IMR-90 (cell line): Measurements from ENCODE around the gene TPD52L2. TPM values are rescaled to one million over a fixed set of nuclear protein-coding genes. Genes with fewer than 3 reads are reported as not detected.

ENCODE experiments used
- ATAC-seq: fragments of 200-7000 bp; cut with Tn5 transposase; 2 replicates; pipeline ENCODE4 v1.9.1; 2020; ENCODE audit warnings: low read depth, mild to moderate bottlenecking, moderate library complexity
- BruUV-seq: library from RNA; stranded (reverse); fragments of 400-500 nt; replicated peaks from 2 replicates; lab custom pipeline; 2021; lab: Mats Ljungman, UMichigan
- CTCF ChIA-PET: fragments of 300-600 bp; formaldehyde crosslinking; extraction: SDS; loops from one replicate; lab custom pipeline; 2021; ENCODE audit warnings: antibody characterized with exemption; lab: Yijun Ruan, JAX
- POLR2A ChIA-PET: fragments of 300-600 bp; sonication (Branson Sonifier 250); formaldehyde crosslinking; loops from one replicate; lab custom pipeline; 2022; ENCODE audit warnings: antibody characterized with exemption; ENCODE audit not compliant: unreplicated experiment; lab: Charles Lee
- DNase-seq: peaks from one replicate; pipeline ENCODE4 v3.0.0; 2013
- H2AFZ ChIP-seq: replicated peaks from 2 replicates; pipeline ENCODE3; 2013; ENCODE audit warnings: low read length, mild to moderate bottlenecking; ENCODE audit not compliant: poor library complexity
- H2AK5ac ChIP-seq: 2 replicates; pipeline ENCODE4 v1.6.1; 2013; ENCODE audit warnings: low read depth, low read length, inconsistent platforms
- H2AK9ac ChIP-seq: replicated peaks from 2 replicates; pipeline ENCODE3; 2013; ENCODE audit warnings: mild to moderate bottlenecking, low read depth, low read length, moderate library complexity; ENCODE audit not compliant: poor library complexity
- H2BK120ac ChIP-seq: 2 replicates; pipeline ENCODE4 v1.6.1; 2013; ENCODE audit warnings: low read depth, low read length, inconsistent platforms
- H2BK15ac ChIP-seq: 3 replicates; pipeline ENCODE4 v1.6.1; 2013; ENCODE audit warnings: low read depth, low read length, inconsistent platforms
- H2BK20ac ChIP-seq: 2 replicates; pipeline ENCODE4 v1.6.1; 2013; ENCODE audit warnings: low read depth, mild to moderate bottlenecking, inconsistent platforms, low read length, moderate library complexity
- H2BK5ac ChIP-seq: 2 replicates; pipeline ENCODE4 v1.6.1; 2013; ENCODE audit warnings: mild to moderate bottlenecking, low read depth, low read length, inconsistent platforms; ENCODE audit not compliant: poor library complexity, severe bottlenecking
- H3K14ac ChIP-seq: replicated peaks from 2 replicates; pipeline ENCODE4 v1.6.1; 2013; ENCODE audit warnings: low read depth, low read length, inconsistent platforms
- H3K18ac ChIP-seq: 2 replicates; pipeline ENCODE4 v1.6.1; 2013; ENCODE audit warnings: low read depth, low read length, control low read depth
- H3K23ac ChIP-seq: 2 replicates; pipeline ENCODE4 v1.6.1; 2013; ENCODE audit warnings: low read depth, low read length, inconsistent platforms
- H3K27ac ChIP-seq: 2 replicates; pipeline ENCODE4 v1.5.1; 2013; ENCODE audit warnings: mild to moderate bottlenecking, control low read depth, low read length; ENCODE audit not compliant: insufficient read depth
- H3K27me3 ChIP-seq: 2 replicates; pipeline ENCODE4 v1.6.1; 2013; ENCODE audit warnings: low read length; ENCODE audit not compliant: control insufficient read depth, insufficient read depth
- H3K36me3 ChIP-seq: 2 replicates; pipeline ENCODE4 v1.6.1; 2013; ENCODE audit warnings: low read length, mixed read lengths; ENCODE audit not compliant: control insufficient read depth, insufficient read depth
- H3K4ac ChIP-seq: 2 replicates; pipeline ENCODE4 v1.6.1; 2013; ENCODE audit warnings: low read depth, low read length, inconsistent platforms
- H3K4me1 ChIP-seq: 2 replicates; pipeline ENCODE4 v1.6.1; 2013; ENCODE audit warnings: low read length, mixed read lengths; ENCODE audit not compliant: control insufficient read depth, insufficient read depth
- H3K4me2 ChIP-seq: 2 replicates; pipeline ENCODE4 v1.6.1; 2013; ENCODE audit warnings: low read depth, mild to moderate bottlenecking, control low read depth, low read length, moderate library complexity
- H3K4me3 ChIP-seq: 2 replicates; pipeline ENCODE4 v1.5.1; 2013; ENCODE audit warnings: low read depth, mild to moderate bottlenecking, control low read depth, low read length, moderate library complexity; ENCODE audit not compliant: insufficient read depth
- H3K56ac ChIP-seq: 2 replicates; pipeline ENCODE4 v1.6.1; 2013; ENCODE audit warnings: low read length, inconsistent platforms; ENCODE audit not compliant: insufficient read depth; ENCODE audit errors: extremely low read depth
- H3K79me1 ChIP-seq, 2 experiments: 2 replicates each; pipeline ENCODE4 v1.6.1; 2013; ENCODE audit warnings: low read length in 2 of 2, inconsistent platforms in 1 of 2, low read depth in 1 of 2
- H3K9ac ChIP-seq: 2 replicates; pipeline ENCODE4 v1.6.1; 2013; ENCODE audit warnings: low read depth, low read length, control low read depth
- H3K9me1 ChIP-seq: 2 replicates; pipeline ENCODE4 v1.6.1; 2013; ENCODE audit warnings: low read length, inconsistent platforms; ENCODE audit not compliant: insufficient read depth
- H3K9me3 ChIP-seq: 2 replicates; pipeline ENCODE4 v1.6.1; 2013; ENCODE audit warnings: low read length; ENCODE audit not compliant: control insufficient read depth, insufficient read depth
- H4K20me1 ChIP-seq: 2 replicates; pipeline ENCODE4 v1.6.1; 2013; ENCODE audit warnings: low read length, inconsistent platforms; ENCODE audit not compliant: insufficient read depth
- H4K5ac ChIP-seq: 2 replicates; pipeline ENCODE4 v1.6.1; 2013; ENCODE audit warnings: mild to moderate bottlenecking, low read depth, low read length, control low read depth
- H4K8ac ChIP-seq, 2 experiments: 2 replicates each; pipeline ENCODE4 v1.6.1; 2013; ENCODE audit warnings: low read depth in 2 of 2, low read length in 2 of 2, control low read depth in 1 of 2, inconsistent platforms in 1 of 2
- H4K91ac ChIP-seq: 2 replicates; pipeline ENCODE4 v1.6.1; 2013; ENCODE audit warnings: low read depth, low read length, inconsistent platforms; ENCODE audit not compliant: insufficient read depth
- BHLHE40 ChIP-seq: fragments of 150-350 bp; IDR thresholded peaks from 2 replicates; pipeline ENCODE4 v1.6.1; 2016; ENCODE audit warnings: mild to moderate bottlenecking, low read depth, low read length
- CEBPB ChIP-seq: IDR thresholded peaks from 2 replicates; pipeline ENCODE4 v1.6.1; 2012; ENCODE audit warnings: low read depth, low read length, improper control_type of control experiment
- CHD1 ChIP-seq: IDR thresholded peaks from 2 replicates; pipeline ENCODE4 v1.6.1; 2012; ENCODE audit warnings: low read depth, low read length, improper control_type of control experiment
- FOS ChIP-seq: fragments of 150-350 bp; IDR thresholded peaks from 2 replicates; pipeline ENCODE4 v1.6.1; 2016; ENCODE audit warnings: low read depth, low read length
- MAFK ChIP-seq: IDR thresholded peaks from 2 replicates; pipeline ENCODE4 v1.6.1; 2012; ENCODE audit warnings: low read depth, low read length, improper control_type of control experiment
- MAZ ChIP-seq: IDR thresholded peaks from 2 replicates; pipeline ENCODE4 v1.6.1; 2012; ENCODE audit warnings: low read depth, mild to moderate bottlenecking, low read length, improper control_type of control experiment, moderate library complexity, borderline replicate concordance
- MXI1 ChIP-seq: IDR thresholded peaks from 2 replicates; pipeline ENCODE4 v1.6.1; 2012; ENCODE audit warnings: low read depth, mild to moderate bottlenecking, low read length, moderate library complexity, borderline replicate concordance
- NFE2L2 ChIP-seq: fragments of 150-350 bp; IDR thresholded peaks from 2 replicates; pipeline ENCODE4 v1.6.1; 2016; ENCODE audit warnings: low read depth, mild to moderate bottlenecking, low read length
- POLR2A ChIP-seq: IDR thresholded peaks from 2 replicates; pipeline ENCODE4 v1.6.1; 2012; ENCODE audit warnings: mild to moderate bottlenecking, low read depth, low read length
- RAD21 ChIP-seq: IDR thresholded peaks from 2 replicates; pipeline ENCODE4 v1.6.1; 2012; ENCODE audit warnings: low read length, improper control_type of control experiment
- RCOR1 ChIP-seq: IDR thresholded peaks from 2 replicates; pipeline ENCODE4 v1.6.1; 2012; ENCODE audit warnings: mild to moderate bottlenecking, low read length, improper control_type of control experiment; ENCODE audit not compliant: insufficient replicate concordance
- RFX5 ChIP-seq: IDR thresholded peaks from 2 replicates; pipeline ENCODE4 v1.8.0; 2012; ENCODE audit warnings: low read depth, mild to moderate bottlenecking, low read length, moderate library complexity
- SMC3 ChIP-seq: fragments of 150-350 bp; IDR thresholded peaks from 2 replicates; pipeline ENCODE4 v1.6.1; 2016; ENCODE audit warnings: low read depth, mild to moderate bottlenecking, antibody characterized with exemption, low read length, moderate library complexity
- WGBS, 2 experiments: methylation state at CpG; one replicate each; pipeline versions ENCODE4 v1.1.5 to v1.1.7; 2013; ENCODE audit warnings: missing lambda C conversion rate in 2 of 2; ENCODE audit not compliant: insufficient read length in 1 of 2; ENCODE audit errors: extremely low coverage in 2 of 2; 5-methylcytosine and 5-hydroxymethylcytosine counted together
- dilution Hi-C: fragments of 300-500 bp; cut with HindIII; formaldehyde crosslinking; loops from one replicate; pipeline ENCODE4 v1.14.3; 2018; ENCODE audit warnings: low sequenced_read_pairs; ENCODE audit not compliant: unreplicated experiment
- in situ Hi-C: fragments of 300-500 bp; cut with MboI; formaldehyde crosslinking; loops from 3 replicates; pipeline ENCODE4 v1.14.3; 2019; ENCODE audit warnings: low sequenced_read_pairs, inconsistent platforms, mixed read lengths
- intact Hi-C: fragments of 100-400 bp; cut with micrococcal nuclease; formaldehyde crosslinking; loops from 2 replicates; pipeline ENCODE4 v1.10.0; 2022
- polyA plus RNA-seq, 3 experiments: library from polyadenylated mRNA; depleted of rRNA; stranded (reverse); fragments of >200 nt; gene quantifications; 2 replicates each; pipeline ENCODE4 v1.2.3, GENCODE V29; 2012; ENCODE audit warnings: low replicate concordance in 1 of 3
- total RNA-seq: library from RNA; depleted of rRNA; stranded (reverse); fragments of >200 nt; gene quantifications from 2 replicates; pipeline ENCODE4 v1.2.3, GENCODE V29; 2012
- TF ChIP-seq, protein P1 (sequence below): fragments of 150-350 bp; IDR thresholded peaks from 2 replicates; pipeline ENCODE4 v1.6.1; 2016; ENCODE audit warnings: low read depth, mild to moderate bottlenecking, low read length, moderate library complexity, borderline replicate concordance
- TF ChIP-seq, protein P2 (sequence below): fragments of 150-350 bp; IDR thresholded peaks from 2 replicates; pipeline ENCODE4 v1.6.1; 2017; ENCODE audit warnings: mild to moderate bottlenecking, antibody characterized with exemption, low read length, low read depth
- TF ChIP-seq, protein P3 (sequence below): conservative IDR thresholded peaks from 2 replicates; pipeline ENCODE4 v1.5.1; 2012; ENCODE audit warnings: mild to moderate bottlenecking, low read depth, low read length, improper control_type of control experiment

The TPD52L2 gene
- total and polyA plus RNA-seq, 2 of the 4 experiments (the other 2 are of a cell fraction): 113 to 189 TPM

DNA sequence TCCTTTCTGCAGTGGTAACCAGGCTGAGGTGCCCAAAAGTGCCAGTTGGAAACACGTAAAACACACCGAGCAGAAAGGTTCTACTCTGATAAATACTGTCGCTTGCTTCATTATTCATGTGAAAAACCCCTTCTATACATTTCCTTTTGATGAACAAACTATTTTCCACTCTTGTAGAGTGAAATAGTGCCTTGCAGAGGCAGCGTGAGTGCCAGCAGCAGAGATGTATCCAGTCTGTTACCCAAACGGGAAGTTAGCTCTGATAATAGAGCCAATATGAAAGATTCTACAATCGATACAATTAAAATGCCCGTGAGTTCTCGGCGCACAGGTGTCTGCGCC lies 35.5 kb upstream of the TPD52L2 start:
- Histone ChIP-seq H3K23ac (peak overlapping the region; percentile 70; the same call in 1 of the 2 replicates), H3K4me1 (peaks cover 34% of the 10 kb centered on the region), H4K8ac (no peak overlapping the region; a peak in 1 of 4 replicates), H2BK20ac (no peak overlapping the region), H3K56ac (no peak overlapping the region), H3K4me2 (peak overlapping the region; percentile 93), H2AK5ac (peak overlapping the region; percentile 14; the same call in 1 of the 2 replicates), H2AK9ac (no peak overlapping the region), H3K14ac (peak overlapping the region; percentile 85), H3K9ac (peak overlapping the region; percentile 48), H2BK120ac (no peak overlapping the region; the same call in 1 of the 2 replicates), H3K27ac (no peak overlapping the region), H2BK5ac (no peak overlapping the region), H2BK15ac (no peak overlapping the region), H3K36me3 (no peaks in the 10 kb centered on the region), H4K5ac (no peak overlapping the region), H4K20me1 (peaks cover 37% of the 10 kb centered on the region; the same call in 1 of the 2 replicates), H3K18ac (no peak overlapping the region), H2AFZ (peak overlapping the region; percentile 87), H4K91ac (no peak overlapping the region), H3K9me1 (peaks cover 28% of the 10 kb centered on the region), H3K27me3 (no peaks in the 10 kb centered on the region), H3K4me3 (peak overlapping the region; percentile 52), H3K4ac (0 out of 2 replicates have a peak overlapping the region, but pooled peaks have one; percentile 28), H3K79me1 (peaks cover 24 to 60% of the 10 kb centered on the region in 2 experiments), H3K9me3 (no peaks in the 10 kb centered on the region)
- WGBS, 2 experiments: 27% methylated on average over 3 of the region's 10 CpGs; no CpG with 5 or more reads in 1 of the 2 experiments
- ATAC-seq (no peak), DNase-seq (no peak)
- in situ Hi-C loops: no loop called here
- ChIA-PET POLR2A (interaction anchor here (0.6 kb wide), 1 partner anchor 18 kb away, joined by 3 read pairs; no protein-coding TSS in a partner anchor), CTCF (no interaction called here)
- intact Hi-C loops: no loop called here
- BruUV-seq: no TSS peak
- no peak for TF ChIP-seq FOS
- TF ChIP-seq CEBPB: no peak
- no peak for TF ChIP-seq RFX5
- no peak for TF ChIP-seq RAD21
- TF ChIP-seq SMC3: no peak
- no peak for TF ChIP-seq MAFK
- TF ChIP-seq, protein P1, sequence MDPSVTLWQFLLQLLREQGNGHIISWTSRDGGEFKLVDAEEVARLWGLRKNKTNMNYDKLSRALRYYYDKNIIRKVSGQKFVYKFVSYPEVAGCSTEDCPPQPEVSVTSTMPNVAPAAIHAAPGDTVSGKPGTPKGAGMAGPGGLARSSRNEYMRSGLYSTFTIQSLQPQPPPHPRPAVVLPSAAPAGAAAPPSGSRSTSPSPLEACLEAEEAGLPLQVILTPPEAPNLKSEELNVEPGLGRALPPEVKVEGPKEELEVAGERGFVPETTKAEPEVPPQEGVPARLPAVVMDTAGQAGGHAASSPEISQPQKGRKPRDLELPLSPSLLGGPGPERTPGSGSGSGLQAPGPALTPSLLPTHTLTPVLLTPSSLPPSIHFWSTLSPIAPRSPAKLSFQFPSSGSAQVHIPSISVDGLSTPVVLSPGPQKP: no peak
- TF ChIP-seq MAZ: no peak
- TF ChIP-seq MXI1: no peak
- no peak for TF ChIP-seq CHD1
- TF ChIP-seq, protein P2, sequence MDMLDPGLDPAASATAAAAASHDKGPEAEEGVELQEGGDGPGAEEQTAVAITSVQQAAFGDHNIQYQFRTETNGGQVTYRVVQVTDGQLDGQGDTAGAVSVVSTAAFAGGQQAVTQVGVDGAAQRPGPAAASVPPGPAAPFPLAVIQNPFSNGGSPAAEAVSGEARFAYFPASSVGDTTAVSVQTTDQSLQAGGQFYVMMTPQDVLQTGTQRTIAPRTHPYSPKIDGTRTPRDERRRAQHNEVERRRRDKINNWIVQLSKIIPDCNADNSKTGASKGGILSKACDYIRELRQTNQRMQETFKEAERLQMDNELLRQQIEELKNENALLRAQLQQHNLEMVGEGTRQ: no peak
- no peak for TF ChIP-seq RCOR1
- TF ChIP-seq NFE2L2: no peak
- TF ChIP-seq, protein P3, sequence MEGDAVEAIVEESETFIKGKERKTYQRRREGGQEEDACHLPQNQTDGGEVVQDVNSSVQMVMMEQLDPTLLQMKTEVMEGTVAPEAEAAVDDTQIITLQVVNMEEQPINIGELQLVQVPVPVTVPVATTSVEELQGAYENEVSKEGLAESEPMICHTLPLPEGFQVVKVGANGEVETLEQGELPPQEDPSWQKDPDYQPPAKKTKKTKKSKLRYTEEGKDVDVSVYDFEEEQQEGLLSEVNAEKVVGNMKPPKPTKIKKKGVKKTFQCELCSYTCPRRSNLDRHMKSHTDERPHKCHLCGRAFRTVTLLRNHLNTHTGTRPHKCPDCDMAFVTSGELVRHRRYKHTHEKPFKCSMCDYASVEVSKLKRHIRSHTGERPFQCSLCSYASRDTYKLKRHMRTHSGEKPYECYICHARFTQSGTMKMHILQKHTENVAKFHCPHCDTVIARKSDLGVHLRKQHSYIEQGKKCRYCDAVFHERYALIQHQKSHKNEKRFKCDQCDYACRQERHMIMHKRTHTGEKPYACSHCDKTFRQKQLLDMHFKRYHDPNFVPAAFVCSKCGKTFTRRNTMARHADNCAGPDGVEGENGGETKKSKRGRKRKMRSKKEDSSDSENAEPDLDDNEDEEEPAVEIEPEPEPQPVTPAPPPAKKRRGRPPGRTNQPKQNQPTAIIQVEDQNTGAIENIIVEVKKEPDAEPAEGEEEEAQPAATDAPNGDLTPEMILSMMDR: no peak
- no peak for TF ChIP-seq POLR2A
- no peak for TF ChIP-seq BHLHE40
- dilution Hi-C loops: no loop called here
